Ramos (cell line): ENCODE measurements around the gene MERTK.
"Not testable (repeated sequence)": the region's sequence is repeated elsewhere in the genome, so short reads cannot be mapped to it uniquely, and the experiment has no call there.

Experiments
- in situ Hi-C: fragments of 300-500 bp; cut with MboI; formaldehyde crosslinking; loops from one replicate; pipeline ENCODE4 v1.14.3; 2022; ENCODE audit warnings: low sequenced_read_pairs; ENCODE audit not compliant: unreplicated experiment

Gene MERTK

GRCh38 chr2:111944531-111945210 is 46.3 kb downstream of the MERTK start:
- in situ Hi-C loops: no loop called here

- in situ Hi-C loops: no loop called here
Observed at GRCh38 chr2:111945444-111946293, 47.3 kb downstream of the MERTK start.

GRCh38 chr2:111946294-111947114 is 48.1 kb downstream of the MERTK start:
- in situ Hi-C loops: no loop called here

- in situ Hi-C loops: no loop called here
Observed at GRCh38 chr2:111947219-111947618, 48.8 kb downstream of the MERTK start.

GRCh38 chr2:111948832-111949231 is 50.4 kb downstream of the MERTK start:
- in situ Hi-C loops: no loop called here

GRCh38 chr2:111950236-111950635 is 51.8 kb downstream of the MERTK start:
- in situ Hi-C loops: no loop called here

GRCh38 chr2:111951486-111951885 is 53.1 kb downstream of the MERTK start:
- in situ Hi-C loops: no loop called here

GRCh38 chr2:111952871-111953452 is 54.6 kb downstream of the MERTK start:
- in situ Hi-C loops: no loop called here

GRCh38 chr2:111954602-111955332 is 56.4 kb downstream of the MERTK start:
- in situ Hi-C loops: no loop called here

GRCh38 chr2:111957872-111958354 is 59.5 kb downstream of the MERTK start:
- in situ Hi-C loops: no loop called here

- in situ Hi-C loops: no loop called here
Observed at GRCh38 chr2:111958901-111959300, 60.5 kb downstream of the MERTK start.

- in situ Hi-C loops: no loop called here
Observed at GRCh38 chr2:111961663-111962062, 63.3 kb downstream of the MERTK start.

- in situ Hi-C loops: not testable (repeated sequence)
Observed at GRCh38 chr2:111963086-111963485, 64.7 kb downstream of the MERTK start.

- in situ Hi-C loops: not testable (repeated sequence)
Observed at GRCh38 chr2:111963508-111963907, 65.1 kb downstream of the MERTK start.

- in situ Hi-C loops: no loop called here
Observed at GRCh38 chr2:111965062-111965461, 66.7 kb downstream of the MERTK start.

- in situ Hi-C loops: no loop called here
Observed at GRCh38 chr2:111966241-111966640, 67.8 kb downstream of the MERTK start.

GRCh38 chr2:111967018-111967417 is 68.6 kb downstream of the MERTK start:
- in situ Hi-C loops: no loop called here

GRCh38 chr2:111970453-111970852 is 72.0 kb downstream of the MERTK start:
- in situ Hi-C loops: no loop called here

GRCh38 chr2:111972955-111973565 is 74.7 kb downstream of the MERTK start:
- in situ Hi-C loops: no loop called here
